H1 (cell line): ENCODE measurements around the gene PLAAT1.

ENCODE experiments used
- BACH1 ChIP-seq: IDR thresholded peaks from 2 replicates; pipeline ENCODE4 v1.6.1; 2012; ENCODE audit warnings: low read length, improper control_type of control experiment
- GABPA ChIP-seq: IDR thresholded peaks from 2 replicates; pipeline ENCODE4 v1.6.1; 2011; ENCODE audit warnings: mild to moderate bottlenecking, low read length, moderate library complexity, borderline replicate concordance; ENCODE audit not compliant: insufficient read depth
- NRF1 ChIP-seq: IDR thresholded peaks from 2 replicates; pipeline ENCODE4 v1.6.1; 2011; ENCODE audit warnings: mild to moderate bottlenecking, low read depth, low read length, improper control_type of control experiment
- SIRT6 ChIP-seq: IDR thresholded peaks from one replicate; pipeline ENCODE4 v1.7.1; 2012; ENCODE audit warnings: low read length, inconsistent platforms
- TAF1 ChIP-seq: IDR thresholded peaks from 2 replicates; pipeline ENCODE4 v1.6.1; 2011; ENCODE audit warnings: mild to moderate bottlenecking, low read depth, low read length
- TF ChIP-seq, protein P1 (sequence below), 3 experiments: IDR thresholded peaks; 1 replicate in 2 of 3; 2 replicates in 1 of 3; pipeline versions ENCODE4 v1.5.1 to v1.6.1; 2011; ENCODE audit warnings: low read length in 3 of 3, mild to moderate bottlenecking in 3 of 3, inconsistent platforms in 2 of 3, low read depth in 1 of 3, moderate library complexity in 1 of 3; ENCODE audit not compliant: insufficient read depth in 1 of 3; ENCODE audit errors: control extremely low read depth in 1 of 3

DNA sequence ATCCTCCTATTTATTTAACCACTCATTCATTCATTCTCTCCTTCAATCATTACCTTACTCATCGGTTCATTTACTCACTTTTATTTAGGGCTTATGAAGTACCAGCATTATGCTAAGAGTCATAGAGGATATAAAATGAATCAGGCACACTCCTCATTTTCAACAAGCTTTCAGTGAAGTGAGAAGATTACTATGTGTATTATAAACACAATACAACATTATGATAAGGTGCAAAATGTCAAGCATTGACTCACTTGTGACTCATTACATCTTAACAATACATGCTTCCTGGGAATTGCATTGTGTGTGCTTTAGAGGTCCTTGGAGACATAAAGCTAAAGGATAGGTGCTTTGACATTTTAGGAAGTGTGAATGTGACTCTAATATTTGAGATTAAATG lies 60.4 kb downstream of the PLAAT1 start:
- TF ChIP-seq TAF1 (no peak), BACH1 (no peak), NRF1 (no peak), SIRT6 (no peak), GABPA (no peak)
- TF ChIP-seq, protein P1, sequence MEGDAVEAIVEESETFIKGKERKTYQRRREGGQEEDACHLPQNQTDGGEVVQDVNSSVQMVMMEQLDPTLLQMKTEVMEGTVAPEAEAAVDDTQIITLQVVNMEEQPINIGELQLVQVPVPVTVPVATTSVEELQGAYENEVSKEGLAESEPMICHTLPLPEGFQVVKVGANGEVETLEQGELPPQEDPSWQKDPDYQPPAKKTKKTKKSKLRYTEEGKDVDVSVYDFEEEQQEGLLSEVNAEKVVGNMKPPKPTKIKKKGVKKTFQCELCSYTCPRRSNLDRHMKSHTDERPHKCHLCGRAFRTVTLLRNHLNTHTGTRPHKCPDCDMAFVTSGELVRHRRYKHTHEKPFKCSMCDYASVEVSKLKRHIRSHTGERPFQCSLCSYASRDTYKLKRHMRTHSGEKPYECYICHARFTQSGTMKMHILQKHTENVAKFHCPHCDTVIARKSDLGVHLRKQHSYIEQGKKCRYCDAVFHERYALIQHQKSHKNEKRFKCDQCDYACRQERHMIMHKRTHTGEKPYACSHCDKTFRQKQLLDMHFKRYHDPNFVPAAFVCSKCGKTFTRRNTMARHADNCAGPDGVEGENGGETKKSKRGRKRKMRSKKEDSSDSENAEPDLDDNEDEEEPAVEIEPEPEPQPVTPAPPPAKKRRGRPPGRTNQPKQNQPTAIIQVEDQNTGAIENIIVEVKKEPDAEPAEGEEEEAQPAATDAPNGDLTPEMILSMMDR (IDR thresholded peaks at IDR 0.05; ENCODE audit: control extremely low read depth in 1 of 3, insufficient read depth in 1 of 3, low read depth in 1 of 3, low read length in 3 of 3), result no peak
